NCI-H748 (cell line): Measurements from ENCODE around the gene BLVRA.

Experiments
- DNase-seq: peaks from one replicate; lab custom pipeline; 2025; ENCODE audit not compliant: unreplicated experiment; lab: John Stamatoyannopoulos, UW

BLVRA gene

GRCh38 chr7:43749383-43749940, 9.0 kb upstream of the BLVRA start:
- no peak for DNase-seq

- DNase-seq: peak; percentile 17
These were observed 8.2 kb upstream of the BLVRA start for GRCh38 chr7:43750016-43750887.

- DNase-seq: no peak
These were observed 6.1 kb upstream of the BLVRA start for GRCh38 chr7:43752411-43752810.

GRCh38 chr7:43753271-43753810, 5.1 kb upstream of the BLVRA start:
- no peak for DNase-seq

- DNase-seq: no peak
These were observed 4.6 kb upstream of the BLVRA start for GRCh38 chr7:43753843-43754242.

GRCh38 chr7:43754596-43754995, 3.9 kb upstream of the BLVRA start:
- no peak for DNase-seq

GRCh38 chr7:43756368-43757072, 2.0 kb upstream of the BLVRA start:
- no peak for DNase-seq

- no peak for DNase-seq
These were observed 1.3 kb upstream of the BLVRA start for GRCh38 chr7:43757073-43757720.

GRCh38 chr7:43758822-43759683, 573 bp downstream of the BLVRA start:
- DNase-seq: peak; percentile 60

- DNase-seq: no peak
These were observed 2.4 kb downstream of the BLVRA start for GRCh38 chr7:43760861-43761260.

- no peak for DNase-seq
These were observed 2.9 kb downstream of the BLVRA start for GRCh38 chr7:43761382-43761781.

GRCh38 chr7:43761938-43762692, 3.6 kb downstream of the BLVRA start:
- no peak for DNase-seq

GRCh38 chr7:43763183-43763582, 4.7 kb downstream of the BLVRA start:
- no peak for DNase-seq

- no peak for DNase-seq
These were observed 5.7 kb downstream of the BLVRA start for GRCh38 chr7:43764039-43764761.

GRCh38 chr7:43764807-43765491, 6.5 kb downstream of the BLVRA start:
- DNase-seq: no peak

- DNase-seq: no peak
These were observed 8.1 kb downstream of the BLVRA start for GRCh38 chr7:43766564-43766963.

- DNase-seq: no peak
These were observed 8.8 kb downstream of the BLVRA start for GRCh38 chr7:43767311-43767710.

- no peak for DNase-seq
These were observed 9.9 kb downstream of the BLVRA start for GRCh38 chr7:43768201-43768886.
